C4-2B (cell line): Measurements from ENCODE around the gene CGREF1.

Experiments
- ZFX ChIP-seq: fragments of 450-650 bp; IDR thresholded peaks from 2 replicates; pipeline ENCODE4 v1.6.1; 2017
- TF ChIP-seq, protein P1 (sequence below): fragments of 450-650 bp; conservative IDR thresholded peaks from 2 replicates; pipeline ENCODE4 v1.5.1; 2017; ENCODE audit warnings: mild to moderate bottlenecking

DNA sequence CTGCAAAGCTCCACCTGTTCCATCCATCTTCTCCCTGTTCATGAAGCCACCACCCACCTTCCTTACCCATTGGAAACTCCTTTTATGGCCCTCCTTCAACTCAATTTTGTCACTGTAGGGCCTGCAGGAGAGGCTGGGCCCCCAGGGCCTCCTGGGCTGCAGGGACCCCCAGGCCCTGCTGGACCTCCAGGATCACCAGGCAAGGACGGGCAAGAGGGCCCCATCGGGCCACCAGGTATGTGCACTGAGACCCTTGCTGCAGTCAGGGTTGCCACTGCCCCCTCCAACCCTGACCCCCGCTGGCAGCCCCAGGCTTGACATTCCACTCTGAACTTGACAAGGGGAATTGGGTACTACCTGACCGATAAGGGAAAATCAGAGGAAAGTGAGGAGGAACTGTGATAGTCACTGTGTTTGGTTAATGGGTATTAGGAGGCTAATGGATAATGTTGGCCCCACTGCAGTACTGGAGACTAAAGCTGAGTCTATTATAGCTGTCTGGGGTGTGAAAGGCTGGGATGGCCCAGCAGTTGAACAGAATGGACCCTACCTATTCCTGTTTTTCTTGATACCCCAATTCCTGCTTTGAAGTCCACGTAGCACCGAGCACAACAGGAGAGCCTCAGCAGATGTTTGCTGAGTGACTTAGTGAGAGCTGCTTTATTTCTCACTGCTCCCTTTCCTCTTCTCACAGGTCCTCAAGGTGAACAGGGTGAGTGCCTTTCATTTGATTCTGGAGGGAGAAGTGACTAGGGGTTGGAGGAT is 34.4 kb downstream of the CGREF1 start:
- TF ChIP-seq, protein P1, sequence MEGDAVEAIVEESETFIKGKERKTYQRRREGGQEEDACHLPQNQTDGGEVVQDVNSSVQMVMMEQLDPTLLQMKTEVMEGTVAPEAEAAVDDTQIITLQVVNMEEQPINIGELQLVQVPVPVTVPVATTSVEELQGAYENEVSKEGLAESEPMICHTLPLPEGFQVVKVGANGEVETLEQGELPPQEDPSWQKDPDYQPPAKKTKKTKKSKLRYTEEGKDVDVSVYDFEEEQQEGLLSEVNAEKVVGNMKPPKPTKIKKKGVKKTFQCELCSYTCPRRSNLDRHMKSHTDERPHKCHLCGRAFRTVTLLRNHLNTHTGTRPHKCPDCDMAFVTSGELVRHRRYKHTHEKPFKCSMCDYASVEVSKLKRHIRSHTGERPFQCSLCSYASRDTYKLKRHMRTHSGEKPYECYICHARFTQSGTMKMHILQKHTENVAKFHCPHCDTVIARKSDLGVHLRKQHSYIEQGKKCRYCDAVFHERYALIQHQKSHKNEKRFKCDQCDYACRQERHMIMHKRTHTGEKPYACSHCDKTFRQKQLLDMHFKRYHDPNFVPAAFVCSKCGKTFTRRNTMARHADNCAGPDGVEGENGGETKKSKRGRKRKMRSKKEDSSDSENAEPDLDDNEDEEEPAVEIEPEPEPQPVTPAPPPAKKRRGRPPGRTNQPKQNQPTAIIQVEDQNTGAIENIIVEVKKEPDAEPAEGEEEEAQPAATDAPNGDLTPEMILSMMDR = no peak
- no peak for TF ChIP-seq ZFX
